Right lobe of liver (tissue), 4 donors: Measurements from ENCODE around the gene THOC3.
"Not testable (repeated sequence)": the region's sequence is repeated elsewhere in the genome, so short reads cannot be mapped to it uniquely, and the experiment has no call there.

ENCODE experiments used
- CTCF ChIP-seq, 4 donors: fragments of 200-600 bp in 3 of 4; fragments of 450-650 bp in 1 of 4; IDR thresholded peaks; one replicate each; pipeline versions ENCODE4 v1.5.1 to v1.8.0; 2016 to 2022; ENCODE audit warnings: antibody characterized with exemption in 4 of 4, mild to moderate bottlenecking in 2 of 4
- POLR2A ChIP-seq: fragments of 450-650 bp; IDR thresholded peaks from one replicate; pipeline ENCODE4 v1.6.1; 2017; ENCODE audit warnings: antibody characterized with exemption, mild to moderate bottlenecking
- donor health status: DM: no; HTN: no; CAD: no.
- donor health status: DM: no; HTN: no; CAD: no.
- donor health status: DM: no; HTN: yes; CAD: no.

GRCh38 chr5:175960228-175960627, 7.9 kb downstream of the THOC3 start:
- TF ChIP-seq CTCF (IDR thresholded peaks at IDR 0.05); POLR2A: not testable (repeated sequence)
